Endothelial cell (in vitro differentiated cells): ENCODE results near the gene SDR9C7. TPM values are rescaled to one million over a fixed set of nuclear protein-coding genes. Genes with fewer than 3 reads are reported as not detected.

ENCODE experiments used
- DNase-seq: peaks from one replicate; pipeline ENCODE4 v3.0.0; 2021; ENCODE audit warnings: low spot score
- H3K27ac Mint-ChIP-seq: one replicate; pipeline ENCODE4 v1.8.0; 2021; ENCODE audit warnings: mixed read lengths, inconsistent platforms; ENCODE audit not compliant: unreplicated experiment
- H3K27me3 Mint-ChIP-seq: one replicate; pipeline ENCODE4 v1.8.0; 2021; ENCODE audit warnings: mild to moderate bottlenecking, moderate library complexity, mixed read lengths, inconsistent platforms; ENCODE audit not compliant: unreplicated experiment
- H3K36me3 Mint-ChIP-seq: one replicate; pipeline ENCODE4 v1.8.0; 2021; ENCODE audit warnings: mild to moderate bottlenecking, low read depth, mixed read lengths, inconsistent platforms; ENCODE audit not compliant: unreplicated experiment
- H3K4me1 Mint-ChIP-seq: one replicate; pipeline ENCODE4 v1.8.0; 2021; ENCODE audit warnings: mild to moderate bottlenecking, mixed read lengths, inconsistent platforms; ENCODE audit not compliant: unreplicated experiment
- H3K4me3 Mint-ChIP-seq: one replicate; pipeline ENCODE4 v1.8.0; 2021; ENCODE audit warnings: mild to moderate bottlenecking, mixed read lengths, inconsistent platforms; ENCODE audit not compliant: unreplicated experiment
- H3K9me3 Mint-ChIP-seq: one replicate; pipeline ENCODE4 v1.8.0; 2021; ENCODE audit warnings: mixed read lengths, inconsistent platforms; ENCODE audit not compliant: unreplicated experiment
- total RNA-seq: library from RNA; stranded (reverse); fragmentation: NEBNext Ultra II Directional; extraction: Animal tissue kit (Norgen Biotek cat#: 25700); gene quantifications from one replicate; pipeline ENCODE4 v1.2.1, GENCODE V29; 2021; ENCODE audit not compliant: unreplicated experiment
- TF ChIP-seq, protein P1 (sequence below): fragments of 200-600 bp; sonication (generic); IDR thresholded peaks from one replicate; pipeline ENCODE4 v1.5.0; 2021; ENCODE audit warnings: antibody characterized with exemption; ENCODE audit not compliant: unreplicated experiment

SDR9C7 gene
- total RNA-seq, 1 donor from 2014 or later, result not detected

DNA sequence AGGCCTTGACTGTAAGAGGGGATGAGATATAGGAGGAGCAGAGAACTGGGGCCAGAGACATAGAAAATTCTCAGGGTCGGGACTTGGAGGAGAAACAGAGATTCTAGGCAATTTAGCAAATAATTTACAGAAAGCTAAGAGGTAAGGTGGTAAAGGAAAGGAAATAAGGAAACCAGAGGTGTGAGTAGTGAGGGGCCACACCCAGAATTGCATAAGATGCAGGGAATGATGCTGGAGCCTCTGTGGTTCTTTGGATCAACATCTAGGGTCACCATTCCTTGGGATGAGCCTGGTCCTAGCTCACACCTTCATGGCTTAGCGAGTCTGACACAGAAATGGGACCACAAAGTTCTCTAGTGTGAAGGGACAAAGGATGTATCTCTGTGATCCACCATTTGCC is 949 bp upstream of the SDR9C7 start:
- TF ChIP-seq, protein P1, sequence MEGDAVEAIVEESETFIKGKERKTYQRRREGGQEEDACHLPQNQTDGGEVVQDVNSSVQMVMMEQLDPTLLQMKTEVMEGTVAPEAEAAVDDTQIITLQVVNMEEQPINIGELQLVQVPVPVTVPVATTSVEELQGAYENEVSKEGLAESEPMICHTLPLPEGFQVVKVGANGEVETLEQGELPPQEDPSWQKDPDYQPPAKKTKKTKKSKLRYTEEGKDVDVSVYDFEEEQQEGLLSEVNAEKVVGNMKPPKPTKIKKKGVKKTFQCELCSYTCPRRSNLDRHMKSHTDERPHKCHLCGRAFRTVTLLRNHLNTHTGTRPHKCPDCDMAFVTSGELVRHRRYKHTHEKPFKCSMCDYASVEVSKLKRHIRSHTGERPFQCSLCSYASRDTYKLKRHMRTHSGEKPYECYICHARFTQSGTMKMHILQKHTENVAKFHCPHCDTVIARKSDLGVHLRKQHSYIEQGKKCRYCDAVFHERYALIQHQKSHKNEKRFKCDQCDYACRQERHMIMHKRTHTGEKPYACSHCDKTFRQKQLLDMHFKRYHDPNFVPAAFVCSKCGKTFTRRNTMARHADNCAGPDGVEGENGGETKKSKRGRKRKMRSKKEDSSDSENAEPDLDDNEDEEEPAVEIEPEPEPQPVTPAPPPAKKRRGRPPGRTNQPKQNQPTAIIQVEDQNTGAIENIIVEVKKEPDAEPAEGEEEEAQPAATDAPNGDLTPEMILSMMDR, result no peak
- no peak for DNase-seq
- Mint-ChIP-seq H3K27ac (no peak overlapping the region), H3K27me3 (peaks cover 6% of the 10 kb centered on the region), H3K9me3 (no peaks in the 10 kb centered on the region), H3K4me1 (peaks cover 28% of the 10 kb centered on the region), H3K36me3 (peaks cover 2% of the 10 kb centered on the region), H3K4me3 (no peak overlapping the region)

DNA sequence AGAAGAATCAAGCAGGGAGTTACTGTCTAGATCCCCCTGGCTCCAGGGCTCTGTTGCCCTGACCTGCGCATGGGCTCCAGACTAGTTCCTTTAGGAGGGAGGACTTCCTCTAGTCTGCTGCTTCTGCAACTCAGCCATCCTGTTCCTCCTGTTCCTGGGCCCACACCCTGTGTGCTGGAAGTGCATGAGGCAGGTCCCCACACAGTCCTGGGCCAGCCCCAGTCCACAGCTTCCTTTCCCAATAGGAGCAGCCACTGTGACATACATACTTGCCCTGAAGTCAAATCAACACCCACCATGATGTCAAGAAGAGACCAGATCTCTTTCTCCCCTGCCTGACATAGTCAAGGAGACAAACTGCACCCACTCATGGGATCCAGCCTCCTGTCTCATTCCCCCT is 1.3 kb downstream of the SDR9C7 start:
- no peak for DNase-seq
- Mint-ChIP-seq H3K27ac (peak overlapping the region; percentile 72), H3K27me3 (peaks cover 9% of the 10 kb centered on the region), H3K36me3 (peaks cover 2% of the 10 kb centered on the region), H3K9me3 (no peaks in the 10 kb centered on the region), H3K4me3 (no peak overlapping the region), H3K4me1 (peaks cover 29% of the 10 kb centered on the region)
- TF ChIP-seq, protein P1, result no peak

DNA sequence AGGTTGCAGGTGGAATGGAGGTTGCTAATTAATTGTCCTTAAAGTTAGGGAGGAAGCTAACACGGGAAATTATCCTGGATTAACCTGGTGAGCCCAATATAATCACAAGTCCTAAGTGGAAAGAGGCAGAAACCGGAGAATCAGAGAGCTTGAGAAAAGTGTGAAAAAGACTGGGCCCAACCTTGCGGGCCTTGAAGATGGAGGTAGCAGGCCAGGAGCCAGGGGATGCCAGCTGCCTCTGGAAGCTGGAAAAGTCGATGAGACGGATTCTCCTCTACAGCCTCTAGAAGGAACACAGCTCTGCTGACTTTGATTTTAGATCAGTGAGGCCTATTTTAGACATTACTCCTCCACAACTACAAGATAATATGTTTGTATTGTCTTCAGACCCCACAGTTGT is 2.1 kb downstream of the SDR9C7 start:
- Mint-ChIP-seq H3K9me3 (no peaks in the 10 kb centered on the region), H3K27me3 (peaks cover 8% of the 10 kb centered on the region), H3K36me3 (peaks cover 2% of the 10 kb centered on the region), H3K27ac (no peak overlapping the region), H3K4me1 (peaks cover 29% of the 10 kb centered on the region), H3K4me3 (no peak overlapping the region)
- no peak for DNase-seq
- TF ChIP-seq, protein P1, result no peak

DNA sequence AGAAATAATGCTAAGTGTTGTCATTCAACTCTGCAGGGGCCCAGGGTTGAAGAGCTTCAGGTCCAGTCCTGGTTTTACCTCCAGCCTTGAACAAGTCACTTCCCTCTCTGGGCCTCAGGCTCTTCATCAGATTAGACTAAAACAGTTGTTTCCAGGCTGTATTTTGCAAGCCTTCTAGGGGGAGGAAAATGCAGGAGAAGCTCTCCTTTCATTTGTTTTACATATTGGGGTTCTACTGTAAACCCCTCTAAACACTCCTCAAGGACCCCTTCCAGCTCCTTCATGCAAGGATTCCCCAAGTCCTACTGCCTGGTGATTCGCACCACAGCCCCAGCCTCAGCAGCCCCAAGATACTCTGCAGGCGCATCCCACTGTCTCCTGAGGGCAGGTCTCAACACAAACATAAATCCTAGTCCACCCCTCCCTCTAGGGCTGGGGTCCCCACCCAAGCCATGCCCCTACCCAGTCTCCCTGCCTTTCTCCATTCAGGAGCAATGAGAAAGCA is 2.7 kb downstream of the SDR9C7 start:
- H3K27me3 Mint-ChIP-seq, result peaks cover 6% of the 10 kb centered on the region
- H3K36me3 Mint-ChIP-seq, result peaks cover 2% of the 10 kb centered on the region
- no peak overlapping the region for H3K4me3 Mint-ChIP-seq
- TF ChIP-seq, protein P1, result no peak
- H3K27ac Mint-ChIP-seq, result no peak overlapping the region
- peaks cover 29% of the 10 kb centered on the region for H3K4me1 Mint-ChIP-seq
- H3K9me3 Mint-ChIP-seq, result no peaks in the 10 kb centered on the region
- DNase-seq, result no peak

DNA sequence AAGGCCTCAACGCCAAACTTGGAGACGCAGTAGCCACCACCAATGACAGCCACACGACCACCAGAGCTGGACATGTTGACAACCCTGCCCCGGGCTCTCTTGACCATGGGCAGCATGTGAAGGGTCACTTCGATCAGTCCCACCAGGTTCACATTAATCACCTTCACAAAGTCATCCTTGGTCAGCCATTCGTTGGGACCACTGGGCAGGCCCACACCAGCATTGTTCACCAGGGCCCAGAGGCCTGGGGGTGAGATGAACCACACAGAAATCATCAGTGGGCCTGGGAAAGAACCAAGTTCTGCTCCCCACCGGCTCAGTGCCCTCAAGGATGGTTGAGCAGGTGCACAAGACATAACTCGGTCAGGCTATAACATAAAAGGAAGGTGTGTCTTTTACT is 4.0 kb downstream of the SDR9C7 start:
- Mint-ChIP-seq H3K27me3 (peaks cover 6% of the 10 kb centered on the region), H3K9me3 (no peaks in the 10 kb centered on the region), H3K36me3 (peaks cover 2% of the 10 kb centered on the region), H3K27ac (no peak overlapping the region), H3K4me1 (peaks cover 29% of the 10 kb centered on the region), H3K4me3 (no peak overlapping the region)
- TF ChIP-seq, protein P1, result no peak
- DNase-seq, result no peak
